Hepatocyte (in vitro differentiated cells): Measurements from ENCODE around the gene APOC1. TPM values are rescaled to one million over a fixed set of nuclear protein-coding genes. Genes with fewer than 3 reads are reported as not detected.
"Not testable (repeated sequence)": the region's sequence is repeated elsewhere in the genome, so short reads cannot be mapped to it uniquely, and the experiment has no call there.

ENCODE experiments used
- DNase-seq: peaks from one replicate; pipeline ENCODE4 v3.0.0-alpha.2; 2016; ENCODE audit warnings: low spot score
- H2AFZ ChIP-seq: fragments of 200-600 bp; sonication (generic); 2 replicates; pipeline ENCODE4 v1.6.0; 2016; ENCODE audit warnings: antibody characterized with exemption, mild to moderate bottlenecking
- H3K27ac ChIP-seq: fragments of 200-600 bp; sonication (generic); 2 replicates; pipeline ENCODE4 v1.5.1; 2016; ENCODE audit warnings: mild to moderate bottlenecking
- H3K27me3 ChIP-seq: fragments of 200-600 bp; sonication (generic); 2 replicates; pipeline ENCODE4 v1.6.1; 2016
- H3K36me3 ChIP-seq: fragments of 200-600 bp; sonication (generic); replicated peaks from 2 replicates; pipeline ENCODE4 v1.5.1; 2016; ENCODE audit warnings: low read depth; ENCODE audit not compliant: insufficient read depth
- H3K4me1 ChIP-seq: fragments of 200-600 bp; sonication (generic); 2 replicates; pipeline ENCODE4 v1.5.1; 2016; ENCODE audit warnings: mild to moderate bottlenecking, moderate library complexity; ENCODE audit not compliant: insufficient read depth
- H3K4me2 ChIP-seq: fragments of 200-600 bp; sonication (generic); 2 replicates; pipeline ENCODE4 v1.6.0; 2016
- H3K4me3 ChIP-seq: fragments of 200-600 bp; sonication (generic); 2 replicates; pipeline ENCODE4 v1.5.1; 2016; ENCODE audit warnings: mild to moderate bottlenecking
- H3K79me2 ChIP-seq: fragments of 200-600 bp; sonication (generic); 2 replicates; pipeline ENCODE4 v1.6.0; 2017; ENCODE audit warnings: mild to moderate bottlenecking
- H3K9me2 ChIP-seq: fragments of 200-600 bp; sonication (generic); replicated peaks from 2 replicates; pipeline ENCODE4 v1.6.0; 2017; ENCODE audit warnings: mild to moderate bottlenecking; ENCODE audit not compliant: insufficient read depth
- H3K9me3 ChIP-seq: fragments of 200-600 bp; sonication (generic); 2 replicates; pipeline ENCODE4 v1.5.1; 2016; ENCODE audit warnings: low read depth, mild to moderate bottlenecking
- H4K20me1 ChIP-seq: fragments of 200-600 bp; sonication (generic); 2 replicates; pipeline ENCODE4 v1.6.0; 2016; ENCODE audit warnings: mild to moderate bottlenecking; ENCODE audit not compliant: insufficient read depth, poor library complexity, severe bottlenecking
- EZH2 ChIP-seq: fragments of 200-600 bp; sonication (generic); IDR thresholded peaks from 2 replicates; pipeline ENCODE4 v1.6.1; 2016; ENCODE audit warnings: antibody characterized with exemption, mild to moderate bottlenecking, borderline replicate concordance
- EZH2phosphoT487 ChIP-seq: fragments of 200-600 bp; sonication (generic); IDR thresholded peaks from one replicate; pipeline ENCODE4 v1.6.1; 2018; ENCODE audit warnings: antibody characterized with exemption, mild to moderate bottlenecking, low read depth, moderate library complexity; ENCODE audit not compliant: unreplicated experiment, severe bottlenecking
- WGBS: methylation state at CpG from one replicate; pipeline ENCODE4 v1.1.6; 2016; ENCODE audit warnings: low lambda C conversion rate; ENCODE audit errors: missing lambda C conversion rate; 5-methylcytosine and 5-hydroxymethylcytosine counted together
- polyA plus RNA-seq: library from polyadenylated mRNA; unstranded; fragments of >200 nt; fragmentation: Nextera tagmentation; extraction: Ambion mirVana; gene quantifications from 2 replicates; pipeline ENCODE4 v1.2.1, GENCODE V29; 2016
- total RNA-seq: library from RNA; depleted of rRNA; stranded (reverse); fragments of >200 nt; gene quantifications from 2 replicates; pipeline ENCODE4 v1.2.3, GENCODE V29; 2014
- TF ChIP-seq, protein P1 (sequence below): fragments of 200-600 bp; sonication (generic); IDR thresholded peaks from 2 replicates; pipeline ENCODE4 v1.5.1; 2016; ENCODE audit warnings: antibody characterized with exemption, mild to moderate bottlenecking; ENCODE audit not compliant: poor library complexity

The APOC1 gene
- total and polyA plus RNA-seq, 2 experiments from 2014 or later = 390 to 606 TPM

- no peak overlapping the region for H3K27ac ChIP-seq
- H3K79me2 ChIP-seq = no peaks in the 10 kb centered on the region
- no peak for DNase-seq
- no peaks in the 10 kb centered on the region for H3K9me3 ChIP-seq
- no peaks in the 10 kb centered on the region for H3K36me3 ChIP-seq
- no peak overlapping the region for H2AFZ ChIP-seq
- WGBS = 85% methylated on average over 20 of the region's 26 CpGs
- no peaks in the 10 kb centered on the region for H3K27me3 ChIP-seq
- no peak overlapping the region for H3K4me3 ChIP-seq
- no peaks in the 10 kb centered on the region for H3K9me2 ChIP-seq
- TF ChIP-seq, protein P1, sequence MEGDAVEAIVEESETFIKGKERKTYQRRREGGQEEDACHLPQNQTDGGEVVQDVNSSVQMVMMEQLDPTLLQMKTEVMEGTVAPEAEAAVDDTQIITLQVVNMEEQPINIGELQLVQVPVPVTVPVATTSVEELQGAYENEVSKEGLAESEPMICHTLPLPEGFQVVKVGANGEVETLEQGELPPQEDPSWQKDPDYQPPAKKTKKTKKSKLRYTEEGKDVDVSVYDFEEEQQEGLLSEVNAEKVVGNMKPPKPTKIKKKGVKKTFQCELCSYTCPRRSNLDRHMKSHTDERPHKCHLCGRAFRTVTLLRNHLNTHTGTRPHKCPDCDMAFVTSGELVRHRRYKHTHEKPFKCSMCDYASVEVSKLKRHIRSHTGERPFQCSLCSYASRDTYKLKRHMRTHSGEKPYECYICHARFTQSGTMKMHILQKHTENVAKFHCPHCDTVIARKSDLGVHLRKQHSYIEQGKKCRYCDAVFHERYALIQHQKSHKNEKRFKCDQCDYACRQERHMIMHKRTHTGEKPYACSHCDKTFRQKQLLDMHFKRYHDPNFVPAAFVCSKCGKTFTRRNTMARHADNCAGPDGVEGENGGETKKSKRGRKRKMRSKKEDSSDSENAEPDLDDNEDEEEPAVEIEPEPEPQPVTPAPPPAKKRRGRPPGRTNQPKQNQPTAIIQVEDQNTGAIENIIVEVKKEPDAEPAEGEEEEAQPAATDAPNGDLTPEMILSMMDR = no peak
- TF ChIP-seq EZH2phosphoT487 (no peak), EZH2 (no peak)
- H3K4me1 ChIP-seq = no peaks in the 10 kb centered on the region
- no peak overlapping the region for H3K4me2 ChIP-seq
- no peaks in the 10 kb centered on the region for H4K20me1 ChIP-seq
These were observed 36.1 kb upstream of the APOC1 start for GRCh38 chr19:44878120-44878865.

GRCh38 chr19:44879309-44880065, 34.9 kb upstream of the APOC1 start:
- WGBS = 92% methylated on average over 14 of the region's 18 CpGs
- Histone ChIP-seq H4K20me1 (no peaks in the 10 kb centered on the region), H3K9me3 (no peaks in the 10 kb centered on the region), H3K79me2 (no peaks in the 10 kb centered on the region), H3K4me1 (no peaks in the 10 kb centered on the region), H3K27ac (no peak overlapping the region), H3K36me3 (no peaks in the 10 kb centered on the region), H3K9me2 (no peaks in the 10 kb centered on the region), H3K4me2 (no peak overlapping the region), H3K4me3 (no peak overlapping the region), H3K27me3 (no peaks in the 10 kb centered on the region), H2AFZ (no peak overlapping the region)
- no peak for DNase-seq
- TF ChIP-seq, protein P1 = no peak
- TF ChIP-seq EZH2 (no peak), EZH2phosphoT487 (no peak)

DNA sequence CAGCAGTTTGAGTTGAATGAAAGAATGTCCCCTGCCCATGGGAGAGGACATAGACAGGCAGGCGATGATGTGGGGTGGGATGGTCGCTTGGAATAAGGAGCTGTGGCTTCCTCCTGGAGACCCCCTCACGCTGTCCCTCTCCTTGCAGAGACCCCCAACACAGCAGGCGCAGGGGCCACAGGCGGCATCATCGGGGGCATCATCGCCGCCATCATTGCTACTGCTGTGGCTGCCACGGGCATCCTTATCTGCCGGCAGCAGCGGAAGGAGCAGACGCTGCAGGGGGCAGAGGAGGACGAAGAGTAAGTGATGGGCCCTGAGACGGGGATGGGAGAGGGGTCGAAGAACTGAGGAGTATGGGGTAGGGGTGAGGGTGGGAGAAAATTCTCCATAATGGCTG, 32.3 kb upstream of the APOC1 start:
- Histone ChIP-seq H3K9me2 (no peaks in the 10 kb centered on the region), H4K20me1 (no peaks in the 10 kb centered on the region), H3K4me1 (no peaks in the 10 kb centered on the region), H3K27ac (no peak overlapping the region), H3K79me2 (no peaks in the 10 kb centered on the region), H3K4me3 (no peak overlapping the region), H3K4me2 (no peak overlapping the region), H3K36me3 (no peaks in the 10 kb centered on the region), H3K27me3 (no peaks in the 10 kb centered on the region), H2AFZ (no peak overlapping the region), H3K9me3 (no peaks in the 10 kb centered on the region)
- DNase-seq = no peak
- WGBS = 94% methylated on average over 15 of the region's 15 CpGs
- TF ChIP-seq, protein P1 = no peak
- TF ChIP-seq EZH2phosphoT487 (no peak), EZH2 (no peak)

- not testable (repeated sequence) for H4K20me1 ChIP-seq, H3K9me3 ChIP-seq, H3K4me2 ChIP-seq, H2AFZ ChIP-seq, H3K27me3 ChIP-seq, H3K27ac ChIP-seq, H3K4me1 ChIP-seq, H3K79me2 ChIP-seq, DNase-seq, H3K36me3 ChIP-seq, H3K4me3 ChIP-seq, H3K9me2 ChIP-seq
- 93% methylated on average over 19 of the region's 19 CpGs for WGBS
These were observed 31.6 kb upstream of the APOC1 start for GRCh38 chr19:44882619-44883397.
